HTERT RPE-1 (cell line): ENCODE results near the gene SLC27A2.
"Not testable (repeated sequence)": the region's sequence is repeated elsewhere in the genome, so short reads cannot be mapped to it uniquely, and the experiment has no call there.

Source experiments
- in situ Hi-C: fragments of 300-500 bp; cut with MboI; formaldehyde crosslinking; loops from 4 replicates; pipeline ENCODE4 v1.14.3; 2020; ENCODE audit warnings: low sequenced_read_pairs

Gene SLC27A2

DNA sequence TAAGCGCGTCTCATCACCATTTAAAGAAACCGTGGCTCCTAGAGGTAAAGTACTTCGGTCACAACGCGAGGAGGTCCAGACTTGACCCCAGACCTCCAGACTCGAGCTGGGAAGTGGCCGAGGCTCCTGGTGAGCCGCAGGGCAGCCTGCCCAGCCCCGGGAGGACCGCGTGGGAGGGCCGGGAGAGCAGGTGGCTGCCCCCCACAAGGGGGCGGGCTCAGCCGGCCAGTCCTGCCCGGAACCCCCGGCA lies at the start of gene SLC27A2:
Gene SLC27A2 (plus strand): TSS at position 228 of the 250 bp plus-strand sequence. CDS start 232 bp downstream, outside the sequence.
- in situ Hi-C loops: no loop called here

DNA sequence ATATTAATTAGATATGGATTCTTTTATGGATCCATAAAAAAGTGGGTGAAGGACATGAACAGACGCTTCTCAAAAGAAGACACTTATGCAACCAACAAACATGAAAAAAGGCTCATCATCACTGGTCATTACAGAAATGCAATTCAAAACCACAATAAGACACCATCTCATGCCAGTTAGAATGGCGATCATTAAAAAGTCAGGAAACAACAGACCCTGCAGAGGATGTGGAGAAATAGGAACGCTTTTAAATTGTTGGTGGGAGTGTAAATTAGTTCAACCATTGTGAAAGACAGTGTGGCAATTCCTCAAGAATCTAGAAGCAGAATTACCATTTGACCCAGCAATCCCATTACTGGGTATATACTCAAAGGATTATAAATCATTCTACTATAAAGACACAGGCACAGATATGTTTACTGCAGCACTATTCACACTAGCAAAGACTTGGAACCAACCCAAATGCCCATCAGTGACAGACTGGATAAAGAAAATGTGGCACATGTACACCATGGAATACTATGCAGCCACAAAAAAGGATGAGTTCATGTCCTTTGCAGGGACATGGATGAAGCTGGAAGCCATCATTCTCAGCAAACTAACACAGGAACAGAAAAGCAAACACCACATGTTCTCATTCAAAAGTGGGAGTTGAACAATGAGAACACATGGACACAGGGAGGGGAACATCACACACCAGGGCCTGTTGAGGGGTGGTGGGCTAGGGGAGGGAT lies 49.6 kb upstream of the SLC27A2 start:
- in situ Hi-C loops: not testable (repeated sequence)

DNA sequence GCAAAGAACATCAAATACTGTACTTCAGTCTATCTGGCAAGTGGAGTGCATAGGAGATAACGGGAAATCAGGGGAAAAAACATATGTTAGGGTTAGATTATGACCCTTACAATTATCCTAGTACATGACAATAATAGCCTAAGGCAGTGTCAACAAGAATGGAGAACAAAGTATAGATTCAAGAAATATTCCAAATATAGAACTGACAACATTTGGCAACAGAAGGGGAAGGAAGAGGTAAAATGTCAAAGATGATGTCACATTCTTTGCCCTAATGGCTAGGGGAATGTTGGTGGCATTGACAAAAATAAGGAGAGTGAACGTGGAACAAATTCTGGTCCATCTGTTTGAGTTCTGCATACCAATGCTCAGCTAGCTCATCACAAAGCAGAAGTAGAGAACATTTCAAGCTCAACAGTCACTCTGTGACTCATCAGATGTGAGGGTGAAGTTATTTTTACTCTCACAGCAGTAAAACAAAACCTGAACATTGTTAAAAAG lies 47.4 kb upstream of the SLC27A2 start:
- in situ Hi-C loops: no loop called here

DNA sequence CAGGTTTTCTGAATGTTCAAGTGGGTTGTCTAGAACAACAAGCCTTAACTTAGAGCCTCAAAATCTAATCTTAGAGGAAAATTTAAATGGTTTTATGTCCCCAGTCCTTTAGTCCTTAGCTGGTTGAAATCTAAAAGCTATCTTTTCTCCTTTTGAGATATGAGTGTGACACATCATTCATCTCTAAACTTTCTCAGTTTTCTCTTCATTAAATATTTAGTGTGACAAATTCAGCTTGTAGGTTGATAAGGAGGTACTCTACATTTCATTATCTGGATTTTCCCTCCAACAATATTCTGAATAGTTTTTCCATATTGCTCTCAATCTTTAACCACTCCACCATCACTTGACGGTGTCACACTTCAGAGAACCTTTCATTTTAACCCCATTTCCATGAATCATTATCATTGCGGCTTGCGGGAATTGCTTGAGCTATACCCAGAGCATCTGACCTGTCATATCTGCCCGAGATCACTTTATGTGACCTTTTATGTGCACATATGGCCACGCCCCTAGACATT lies 46.9 kb upstream of the SLC27A2 start:
- in situ Hi-C loops: no loop called here

DNA sequence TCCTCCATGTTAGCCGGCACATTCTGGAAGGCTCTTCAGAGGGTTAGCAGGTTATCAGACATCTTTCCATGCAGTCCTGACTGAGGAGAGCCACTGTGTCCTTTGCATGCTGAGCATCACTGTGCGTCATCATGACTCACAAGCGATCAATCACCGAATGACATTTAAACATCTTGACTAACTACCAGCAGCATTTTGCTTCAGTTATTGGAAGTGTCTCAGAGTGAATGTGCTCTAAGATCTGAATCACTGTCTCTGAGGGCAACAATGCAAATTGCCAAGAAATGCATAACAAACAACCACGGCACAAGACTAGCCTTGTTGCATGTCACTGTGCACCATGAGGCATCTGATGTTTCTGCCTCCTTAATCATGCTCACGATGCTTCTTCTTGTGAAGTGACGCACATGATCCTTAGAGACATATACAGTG lies 44.6 kb upstream of the SLC27A2 start:
- in situ Hi-C loops: no loop called here

DNA sequence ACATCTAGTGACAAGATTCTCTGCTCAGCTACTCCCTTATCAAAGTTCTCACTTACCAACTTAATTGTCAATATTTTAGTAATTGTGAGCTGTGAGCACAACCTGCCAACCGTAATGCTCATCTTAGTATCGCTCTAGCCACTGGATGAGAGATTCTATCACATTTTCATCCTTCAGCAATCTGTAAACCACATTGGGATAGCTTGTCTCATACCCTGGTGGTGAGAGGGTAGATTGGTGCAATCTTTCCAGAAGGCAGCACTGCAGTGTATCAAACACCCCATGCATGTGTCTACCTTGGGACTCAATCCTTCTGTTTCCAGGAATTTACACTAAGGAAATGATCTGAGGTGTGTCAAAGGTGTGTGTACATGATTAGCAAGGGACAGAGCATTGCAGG lies 44.1 kb upstream of the SLC27A2 start:
- in situ Hi-C loops: no loop called here

DNA sequence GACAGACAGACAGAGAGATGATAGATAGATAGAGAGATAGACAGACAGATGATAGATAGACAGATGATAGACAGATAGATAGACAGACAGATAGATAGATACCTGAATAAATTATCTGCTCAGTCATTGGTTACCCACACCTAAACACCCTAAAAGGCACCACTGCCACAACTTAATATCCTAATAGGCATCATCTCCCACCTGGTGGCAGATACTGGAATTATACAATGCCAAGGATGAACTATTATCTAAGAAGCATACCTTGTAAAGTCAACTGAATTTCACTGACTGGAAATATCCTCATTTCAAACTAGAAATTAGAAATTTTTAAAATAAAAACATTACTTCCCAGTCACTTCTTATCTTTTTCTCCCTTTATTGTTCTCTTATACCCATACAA lies 43.6 kb upstream of the SLC27A2 start:
- in situ Hi-C loops: no loop called here

DNA sequence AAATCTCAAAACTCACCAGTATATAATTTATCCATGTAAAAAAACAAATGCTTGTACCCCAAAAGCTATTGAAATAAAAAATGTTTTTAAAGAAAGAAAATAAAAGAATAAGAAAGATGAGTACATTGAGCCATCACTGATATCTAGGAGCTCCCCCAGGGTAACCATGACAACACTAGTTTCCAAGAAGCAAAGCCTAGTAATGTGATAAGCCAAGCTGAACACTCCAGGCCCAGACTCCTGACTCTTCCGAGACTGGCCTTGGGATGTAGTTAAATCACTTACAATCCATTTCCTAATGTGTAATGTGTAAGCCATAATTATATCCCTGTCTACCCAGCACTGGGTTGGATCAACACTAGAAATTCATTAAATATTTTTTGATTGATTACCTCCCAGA lies 41.9 kb upstream of the SLC27A2 start:
- in situ Hi-C loops: no loop called here

DNA sequence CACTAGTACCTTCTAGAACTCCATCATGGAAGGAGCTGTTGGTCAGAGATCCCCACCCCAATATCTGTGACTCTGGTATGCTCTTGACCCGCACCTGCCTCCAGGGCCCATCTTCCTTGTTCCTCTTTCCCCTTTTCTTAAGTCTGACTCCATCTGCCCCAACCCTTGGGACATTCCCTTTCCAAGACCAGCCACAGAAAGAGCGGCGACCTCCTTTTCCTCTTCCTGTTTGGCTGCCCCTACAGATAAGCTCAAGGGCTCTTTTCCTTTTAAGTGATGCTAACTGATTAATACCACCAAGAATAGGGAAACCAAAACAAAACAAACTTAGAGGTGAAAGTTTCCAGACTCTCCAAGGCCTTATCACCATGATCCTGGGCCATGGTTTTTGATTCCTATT lies 41.0 kb upstream of the SLC27A2 start:
- in situ Hi-C loops: no loop called here

DNA sequence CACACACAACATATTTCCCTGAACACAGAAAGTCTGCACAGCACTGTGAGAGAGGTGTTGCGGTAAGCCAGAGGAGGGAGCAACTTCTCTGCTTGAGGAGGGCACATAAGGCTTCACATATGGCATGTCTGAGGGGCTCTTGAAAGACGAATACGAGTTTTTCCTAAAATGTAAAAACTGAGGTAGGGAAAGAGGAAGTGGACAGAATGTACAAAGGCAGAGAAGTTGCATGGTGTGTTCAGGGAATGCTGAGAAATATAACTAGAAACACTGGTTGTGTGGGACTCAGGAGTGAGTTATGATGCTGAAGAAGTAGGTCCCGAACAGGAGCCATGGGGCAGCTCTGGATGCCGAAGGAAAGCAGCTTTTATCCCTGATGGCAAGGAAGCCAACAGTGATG lies 40.1 kb upstream of the SLC27A2 start:
- in situ Hi-C loops: no loop called here

DNA sequence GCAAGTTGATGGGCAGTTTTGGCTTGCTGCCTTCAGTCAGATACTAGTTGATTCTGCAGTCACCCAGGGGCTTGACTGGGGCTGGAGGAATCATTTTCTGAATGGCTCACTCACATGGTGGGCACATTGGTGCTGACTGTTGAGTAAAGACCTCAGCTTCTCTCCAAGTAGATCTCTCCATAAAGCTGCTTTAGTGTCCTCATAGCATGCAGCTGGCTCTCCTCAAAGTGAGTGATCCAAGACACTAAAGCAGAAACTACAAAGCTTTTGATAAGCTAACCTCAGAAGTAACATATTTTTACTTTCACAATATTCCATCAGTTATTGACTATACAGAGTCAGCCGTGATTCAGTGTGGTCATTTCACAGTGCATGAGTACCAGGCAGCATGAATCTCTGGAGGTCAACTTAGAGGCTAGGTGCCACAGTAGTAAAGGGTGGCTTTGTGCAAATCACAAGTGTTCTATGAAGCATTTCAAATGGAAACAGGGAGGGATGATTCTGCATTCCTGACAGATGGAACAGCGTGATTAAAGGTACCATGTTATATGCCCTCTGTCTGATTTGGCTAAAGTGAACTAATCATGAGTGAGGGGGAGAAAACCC lies 38.6 kb upstream of the SLC27A2 start:
- in situ Hi-C loops: no loop called here

DNA sequence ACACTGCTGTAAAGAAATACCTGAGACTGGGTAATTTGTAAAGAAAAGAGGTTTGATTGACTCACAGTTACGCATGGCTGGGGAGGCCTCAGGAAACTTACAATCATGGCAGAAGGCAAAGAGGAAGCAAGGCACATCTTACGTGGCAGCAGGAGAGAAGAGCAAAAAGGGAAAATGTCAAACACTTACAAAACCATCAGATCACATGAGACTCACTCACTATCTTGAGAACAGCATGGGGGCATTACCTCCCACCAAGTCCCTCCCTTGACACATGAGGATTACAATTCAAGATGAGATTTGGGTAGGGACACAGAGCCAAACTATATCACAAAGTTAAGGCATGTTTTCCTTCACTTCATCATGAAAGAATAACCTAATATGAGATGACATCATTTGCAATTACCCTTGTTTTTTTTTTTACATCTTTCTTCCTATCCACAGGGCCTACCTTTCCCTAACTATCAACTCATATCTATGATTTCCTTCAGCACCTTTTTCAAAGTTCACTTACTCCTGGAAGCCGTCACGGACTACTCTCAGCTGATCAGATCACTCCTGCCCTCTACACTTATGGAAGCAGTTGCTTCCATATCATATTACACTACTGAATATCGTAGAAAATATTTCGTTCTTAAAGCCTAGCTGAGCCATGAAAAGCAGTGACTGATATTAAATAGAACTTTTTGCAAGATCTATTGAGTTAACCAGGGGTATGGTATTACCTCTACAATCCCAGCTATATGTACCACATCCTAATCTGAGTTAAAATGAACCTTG lies 37.5 kb upstream of the SLC27A2 start:
- in situ Hi-C loops: no loop called here

DNA sequence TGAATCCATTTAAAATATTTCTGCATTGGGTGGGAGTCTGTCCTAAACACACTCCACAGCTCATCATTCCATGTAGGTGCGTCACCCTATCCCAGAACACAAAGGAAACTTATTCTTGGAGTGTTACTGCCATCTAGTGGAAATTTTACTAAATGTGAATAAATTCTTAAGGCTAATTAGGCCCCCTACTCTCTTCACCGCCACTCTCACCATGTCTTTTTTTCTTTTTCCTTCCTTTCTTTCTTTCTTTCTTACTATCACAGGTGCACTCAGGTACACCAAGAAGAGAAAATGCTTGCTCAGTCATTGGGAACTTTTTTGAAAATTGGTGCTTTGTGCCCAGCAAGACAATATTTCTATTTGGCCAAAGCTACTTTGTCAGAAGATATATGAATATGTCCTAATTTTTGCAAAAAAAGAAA lies 36.5 kb upstream of the SLC27A2 start:
- in situ Hi-C loops: no loop called here

DNA sequence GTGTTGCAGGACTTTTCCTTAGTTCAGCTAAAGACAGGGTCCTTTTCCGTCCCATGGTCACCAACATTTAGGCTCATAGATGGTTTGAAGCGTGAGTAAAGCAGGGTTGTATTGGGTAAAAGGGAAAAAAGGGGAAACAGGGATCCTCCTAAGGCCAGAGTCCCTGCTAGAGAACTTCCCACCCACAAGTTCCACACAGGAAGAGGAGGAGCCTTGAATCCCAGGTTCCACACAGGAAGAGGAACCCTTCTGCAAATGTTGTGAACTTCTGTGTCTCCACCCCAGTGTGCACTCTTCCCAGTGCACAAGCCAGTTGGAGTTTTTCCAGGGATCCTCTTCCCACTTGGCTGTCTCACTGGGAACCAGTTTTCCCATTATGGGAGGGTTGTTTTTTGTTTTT lies 35.4 kb upstream of the SLC27A2 start:
- in situ Hi-C loops: no loop called here

DNA sequence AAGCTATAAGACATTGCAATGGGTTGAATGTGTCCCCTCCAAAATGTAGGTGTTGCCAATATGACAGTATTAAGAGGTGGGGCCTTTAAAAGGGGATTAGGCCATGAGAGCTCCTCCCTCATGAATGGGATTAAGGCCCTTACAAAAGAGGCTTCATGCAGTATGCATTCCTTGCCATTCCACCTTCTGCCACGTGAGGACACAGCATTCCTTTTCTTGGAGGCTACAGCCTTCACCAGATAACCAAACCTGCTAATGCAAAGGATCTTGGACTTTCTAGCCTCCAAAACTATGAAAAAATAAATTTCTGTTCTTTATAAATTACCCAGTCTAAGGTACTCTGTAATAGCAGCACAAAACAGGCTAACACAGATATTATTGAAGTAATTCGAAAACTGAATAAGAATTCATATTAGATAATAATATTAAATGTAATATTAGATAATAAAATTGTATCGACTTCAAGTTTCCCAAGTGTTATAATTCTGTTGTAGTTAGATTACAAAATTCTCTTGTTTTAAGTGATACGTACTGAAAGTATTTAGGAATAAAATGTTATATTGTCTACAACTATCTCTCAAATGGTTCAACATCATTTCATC lies 33.5 kb upstream of the SLC27A2 start:
- in situ Hi-C loops: no loop called here

DNA sequence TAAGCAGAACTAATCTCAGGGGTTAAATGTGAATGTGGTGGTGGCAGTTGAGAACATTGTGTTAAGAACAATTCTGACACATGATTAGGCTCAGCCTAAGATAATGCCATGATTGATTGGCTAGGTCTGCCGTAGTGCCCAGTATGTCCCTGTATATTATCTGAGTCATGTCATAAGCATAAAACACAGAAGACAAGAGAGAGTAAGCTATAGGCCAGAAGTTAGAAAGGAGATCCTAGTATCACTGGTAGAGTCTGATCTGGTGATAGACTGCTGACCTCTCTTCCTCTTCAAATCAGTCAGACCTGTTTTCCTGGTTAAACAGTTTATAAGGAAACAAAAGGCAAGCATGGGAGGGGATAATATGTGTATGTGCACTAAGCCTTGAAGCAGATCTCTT lies 32.9 kb upstream of the SLC27A2 start:
- in situ Hi-C loops: no loop called here

DNA sequence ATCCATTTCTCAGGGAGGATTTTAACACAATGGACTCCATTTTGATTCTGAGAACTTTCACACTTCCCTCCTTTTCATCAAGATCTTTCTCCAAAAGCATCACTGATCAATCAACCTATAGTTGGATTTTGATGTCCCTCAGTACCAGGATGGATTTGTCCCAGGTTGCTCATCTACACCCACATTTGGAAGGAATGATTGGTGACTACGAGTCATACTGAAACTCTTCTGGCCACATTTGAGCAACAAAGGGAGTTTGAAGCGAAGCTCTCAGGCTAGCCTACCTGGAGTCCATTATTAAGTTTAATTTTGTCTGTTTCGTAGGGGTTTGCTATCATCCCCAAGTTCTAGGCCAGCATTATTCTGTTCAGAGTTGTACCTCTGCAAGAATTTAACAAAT lies 31.6 kb upstream of the SLC27A2 start:
- in situ Hi-C loops: no loop called here

DNA sequence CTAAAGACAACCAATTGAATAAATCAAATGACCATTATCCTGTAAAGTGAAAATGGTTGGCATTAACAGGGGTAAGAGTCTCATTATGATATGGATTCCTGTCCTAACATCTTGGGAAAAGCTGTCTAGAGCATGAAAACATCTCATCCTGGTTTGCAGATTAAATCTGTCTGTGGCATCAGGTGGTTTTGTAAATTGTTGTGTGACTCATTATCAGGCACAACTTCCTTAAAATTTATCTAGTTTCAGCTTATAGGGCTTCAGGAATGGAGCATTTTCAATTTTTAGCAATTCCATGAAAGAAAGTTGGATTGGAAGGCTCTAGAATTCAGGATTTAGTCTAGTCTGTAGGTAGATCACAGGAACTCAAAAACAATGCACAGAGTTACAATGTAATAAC lies 31.1 kb upstream of the SLC27A2 start:
- in situ Hi-C loops: no loop called here

DNA sequence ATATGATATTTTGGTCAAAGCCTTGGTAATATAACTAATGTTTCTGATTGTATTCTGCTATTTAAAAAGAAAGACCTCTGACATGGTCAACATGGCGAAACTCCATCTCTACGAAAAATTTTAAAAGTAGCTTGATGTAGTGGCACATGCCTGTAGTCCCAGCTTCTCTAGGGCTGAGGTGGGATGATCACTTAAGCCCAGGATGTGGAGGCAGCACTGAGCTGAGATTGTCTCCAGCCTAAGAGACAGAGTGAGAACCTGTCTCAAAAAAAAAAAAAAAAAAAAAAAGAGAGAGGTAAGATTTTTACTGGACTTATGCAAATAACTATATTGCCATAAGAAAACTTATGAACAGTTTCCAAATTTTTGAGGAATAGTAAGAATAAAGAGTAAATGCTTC lies 30.5 kb upstream of the SLC27A2 start:
- in situ Hi-C loops: no loop called here

DNA sequence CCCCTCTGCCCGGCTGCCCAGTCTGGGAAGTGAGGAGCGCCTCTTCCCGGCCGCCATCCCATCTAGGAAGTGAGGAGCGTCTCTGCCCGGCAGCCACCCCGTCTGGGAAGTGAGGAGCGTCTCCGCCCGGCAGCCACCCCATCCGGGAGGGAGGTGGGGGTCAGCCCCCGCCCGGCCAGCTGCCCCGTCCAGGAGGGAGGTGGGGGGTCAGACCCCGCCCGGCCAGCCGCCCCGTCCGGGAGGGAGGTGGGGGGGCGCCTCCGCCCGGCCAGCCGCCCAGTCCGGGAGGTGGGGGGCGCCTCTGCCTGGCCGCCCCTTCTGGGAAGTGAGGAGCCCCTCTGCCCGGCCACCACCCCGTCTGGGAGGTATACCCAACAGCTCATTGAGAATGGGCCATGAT lies 23.8 kb upstream of the SLC27A2 start:
- in situ Hi-C loops: not testable (repeated sequence)

DNA sequence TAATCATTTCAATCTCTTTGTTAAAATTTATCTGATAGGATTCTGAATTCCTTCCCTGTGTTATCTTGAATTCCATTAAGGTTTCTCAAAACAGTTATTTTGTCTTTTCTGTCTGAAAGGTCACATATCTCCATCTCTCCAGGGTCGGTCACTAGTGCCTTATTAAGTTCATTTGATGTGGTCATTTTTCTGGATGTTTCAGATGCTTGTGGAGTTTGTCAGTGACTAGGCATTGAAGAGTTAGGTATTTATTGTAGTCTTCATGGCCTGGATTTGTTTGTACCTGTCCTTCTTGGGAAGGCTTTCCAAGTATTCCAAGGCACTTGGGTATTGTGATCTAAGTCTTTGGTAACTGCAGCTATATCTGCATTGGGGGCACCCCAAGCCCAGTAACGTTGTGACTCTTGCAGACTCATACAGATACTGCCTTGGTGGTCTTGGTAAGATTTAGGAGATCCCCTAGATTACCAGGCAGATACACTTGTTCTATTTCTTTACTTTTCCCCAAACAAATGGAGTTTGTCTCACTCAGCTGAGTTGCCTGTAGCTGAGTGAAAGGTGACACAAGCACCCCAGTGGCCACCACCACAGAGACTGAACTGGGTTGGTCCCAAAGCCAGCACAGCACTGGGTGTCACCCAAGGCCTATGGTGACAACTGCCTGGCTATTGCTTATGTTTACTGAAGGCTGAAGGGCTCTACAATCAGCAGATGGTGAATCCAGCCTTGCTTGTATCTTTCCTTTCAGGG lies 18.9 kb upstream of the SLC27A2 start:
- in situ Hi-C loops: no loop called here
